Uterus (tissue), 4 donors: Measurements from ENCODE around the gene DENR. TPM values are rescaled to one million over a fixed set of nuclear protein-coding genes. Genes with fewer than 3 reads are reported as not detected.
A peak's percentile ranks its signal among the peaks of the same experiment; 100 is the strongest.

Source experiments
- DNase-seq, 2 donors: peaks; one replicate each; pipeline ENCODE4 v3.0.0-alpha.2; 2019 to 2020
- H3K27ac ChIP-seq, 2 donors: fragments of 200-600 bp; sonication (generic); 1 replicate in 1 of 2; 2 replicates in 1 of 2; pipeline ENCODE4 v1.5.1; 2016 to 2018
- H3K27me3 ChIP-seq, 2 donors: fragments of 200-600 bp; sonication (generic); one replicate each; pipeline ENCODE4 v1.5.1; 2018 to 2019; ENCODE audit warnings: control low read depth in 1 of 2
- H3K36me3 ChIP-seq, 2 donors: fragments of 200-600 bp; sonication (generic); one replicate each; pipeline ENCODE4 v1.5.1; 2019; ENCODE audit warnings: control low read depth in 1 of 2
- H3K4me1 ChIP-seq, 2 donors: fragments of 200-600 bp; sonication (generic); one replicate each; pipeline ENCODE4 v1.5.1; 2018 to 2019; ENCODE audit warnings: control low read depth in 1 of 2
- H3K4me3 ChIP-seq, 2 donors: fragments of 200-600 bp; sonication (generic); 1 replicate in 1 of 2; 2 replicates in 1 of 2; pipeline ENCODE4 v1.5.1; 2018 to 2019; ENCODE audit warnings: mild to moderate bottlenecking in 1 of 2
- H3K9me3 ChIP-seq, 2 donors: fragments of 200-600 bp; sonication (generic); one replicate each; pipeline ENCODE4 v1.5.1; 2019; ENCODE audit warnings: control low read depth in 1 of 2
- POLR2A ChIP-seq, 2 donors: fragments of 450-650 bp; IDR thresholded peaks; one replicate each; pipeline ENCODE4 v1.6.1; 2016; ENCODE audit warnings: antibody characterized with exemption in 2 of 2, mild to moderate bottlenecking in 1 of 2, moderate library complexity in 1 of 2
- intact Hi-C: fragments of 100-400 bp; cut with DNase I; formaldehyde crosslinking; loops from one replicate; pipeline ENCODE4 v1.15.1; 2023; ENCODE audit warnings: low total_unique reads
- total RNA-seq, 4 donors: library from RNA; depleted of rRNA in 3 of 4; stranded (reverse); fragments of >200 nt in 3 of 4; gene quantifications; one replicate each; pipeline versions ENCODE4 v1.1.0 to v1.2.4, GENCODE V29; 2014 to 2023
- TF ChIP-seq, protein P1 (sequence below), 4 experiments: fragments of 200-600 bp in 2 of 4; fragments of 450-650 bp in 2 of 4; sonication (generic) in 2 of 4; IDR thresholded peaks; one replicate each; pipeline ENCODE4 v1.5.1; 2016 to 2019; ENCODE audit warnings: antibody characterized with exemption in 4 of 4, mild to moderate bottlenecking in 2 of 4, moderate library complexity in 1 of 4
- donor health status: DM: yes; HTN: yes; CAD: no.

Gene DENR
- total RNA-seq, 4 donors from 2014 or later: 13.1 to 50.0 (median 33.8) TPM

DNA sequence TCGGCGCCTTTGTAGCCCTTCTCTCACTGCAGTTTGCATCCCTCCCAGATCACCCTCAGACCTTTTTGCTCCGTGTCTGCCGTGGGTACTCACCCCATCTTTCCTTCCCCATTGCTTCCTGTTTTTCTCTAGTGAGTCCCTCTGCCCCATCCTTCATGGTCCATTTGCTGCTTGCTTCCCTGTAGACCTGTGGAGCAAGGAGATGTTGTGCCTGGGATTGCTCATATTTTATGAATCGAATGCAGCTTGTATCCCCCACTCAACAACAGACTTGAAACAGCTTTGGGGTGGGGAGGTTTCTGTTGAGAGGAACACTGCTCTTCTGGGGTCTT lies 661 bp downstream of the DENR start:
- H3K27ac ChIP-seq: peak overlapping the region; percentile 84
- H3K4me1 ChIP-seq: no peaks in the 10 kb centered on the region
- intact Hi-C loops: no loop called here
- H3K36me3 ChIP-seq: no peaks in the 10 kb centered on the region
- H3K4me3 ChIP-seq: peak overlapping the region; percentile 87 to 90
- H3K27me3 ChIP-seq: no peaks in the 10 kb centered on the region
- no peaks in the 10 kb centered on the region for H3K9me3 ChIP-seq
- TF ChIP-seq POLR2A (IDR thresholded peaks at IDR 0.05): no peak
- TF ChIP-seq, protein P1, sequence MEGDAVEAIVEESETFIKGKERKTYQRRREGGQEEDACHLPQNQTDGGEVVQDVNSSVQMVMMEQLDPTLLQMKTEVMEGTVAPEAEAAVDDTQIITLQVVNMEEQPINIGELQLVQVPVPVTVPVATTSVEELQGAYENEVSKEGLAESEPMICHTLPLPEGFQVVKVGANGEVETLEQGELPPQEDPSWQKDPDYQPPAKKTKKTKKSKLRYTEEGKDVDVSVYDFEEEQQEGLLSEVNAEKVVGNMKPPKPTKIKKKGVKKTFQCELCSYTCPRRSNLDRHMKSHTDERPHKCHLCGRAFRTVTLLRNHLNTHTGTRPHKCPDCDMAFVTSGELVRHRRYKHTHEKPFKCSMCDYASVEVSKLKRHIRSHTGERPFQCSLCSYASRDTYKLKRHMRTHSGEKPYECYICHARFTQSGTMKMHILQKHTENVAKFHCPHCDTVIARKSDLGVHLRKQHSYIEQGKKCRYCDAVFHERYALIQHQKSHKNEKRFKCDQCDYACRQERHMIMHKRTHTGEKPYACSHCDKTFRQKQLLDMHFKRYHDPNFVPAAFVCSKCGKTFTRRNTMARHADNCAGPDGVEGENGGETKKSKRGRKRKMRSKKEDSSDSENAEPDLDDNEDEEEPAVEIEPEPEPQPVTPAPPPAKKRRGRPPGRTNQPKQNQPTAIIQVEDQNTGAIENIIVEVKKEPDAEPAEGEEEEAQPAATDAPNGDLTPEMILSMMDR (IDR thresholded peaks at IDR 0.05): no peak
- no peak for DNase-seq

DNA sequence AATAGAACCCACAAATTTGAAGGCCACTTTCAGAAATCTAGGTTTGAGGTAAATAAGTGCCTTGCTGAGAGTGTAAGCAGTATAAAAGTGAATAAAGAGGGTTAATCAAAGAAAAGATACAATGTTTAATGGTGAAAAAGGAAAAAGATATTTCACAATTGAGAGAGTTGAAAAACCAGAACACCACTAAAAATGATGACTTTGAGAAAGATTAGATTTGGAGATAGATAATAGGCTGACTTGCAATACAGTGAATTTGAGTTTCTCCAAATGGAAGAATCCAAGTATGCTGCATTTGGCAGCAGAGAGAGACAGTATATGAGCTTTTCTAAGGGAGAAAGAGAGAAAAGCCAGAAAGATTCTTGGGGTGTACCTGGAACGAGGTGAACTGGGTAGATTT lies 2.2 kb downstream of the DENR start:
- no peaks in the 10 kb centered on the region for H3K4me1 ChIP-seq
- H3K27ac ChIP-seq: no peak overlapping the region
- intact Hi-C loops: no loop called here
- H3K27me3 ChIP-seq: no peaks in the 10 kb centered on the region
- H3K4me3 ChIP-seq: no peak overlapping the region
- no peaks in the 10 kb centered on the region for H3K9me3 ChIP-seq
- DNase-seq: no peak
- TF ChIP-seq, protein P1 (IDR thresholded peaks at IDR 0.05): no peak
- TF ChIP-seq POLR2A (IDR thresholded peaks at IDR 0.05): no peak
- H3K36me3 ChIP-seq: no peaks in the 10 kb centered on the region

DNA sequence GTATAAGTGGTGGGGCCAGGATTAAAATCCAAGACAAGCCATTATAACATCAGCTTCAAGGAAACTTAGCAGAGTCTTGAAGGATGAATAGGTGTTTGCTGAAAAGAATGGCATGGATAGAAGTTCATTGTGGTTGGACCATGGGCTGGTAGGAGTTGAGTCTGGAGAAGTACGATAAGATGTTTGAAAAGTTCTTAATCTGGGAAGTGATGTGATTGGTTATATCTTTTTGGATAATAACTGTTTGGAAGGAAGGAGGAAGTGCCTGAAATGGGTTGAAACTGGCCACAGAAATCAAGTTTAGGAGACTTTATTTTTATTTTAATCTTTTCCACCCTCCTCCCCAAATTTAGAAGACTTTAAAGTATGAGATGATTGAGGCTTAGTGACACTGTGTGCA lies 4.9 kb downstream of the DENR start:
- Histone ChIP-seq H3K4me3 (no peak overlapping the region), H3K36me3 (no peaks in the 10 kb centered on the region), H3K27me3 (no peaks in the 10 kb centered on the region), H3K27ac (no peak overlapping the region), H3K9me3 (no peaks in the 10 kb centered on the region), H3K4me1 (no peaks in the 10 kb centered on the region)
- intact Hi-C loops: no loop called here
- no peak for DNase-seq
- TF ChIP-seq, protein P1 (IDR thresholded peaks at IDR 0.05): no peak
- no peak for TF ChIP-seq POLR2A (IDR thresholded peaks at IDR 0.05)

DNA sequence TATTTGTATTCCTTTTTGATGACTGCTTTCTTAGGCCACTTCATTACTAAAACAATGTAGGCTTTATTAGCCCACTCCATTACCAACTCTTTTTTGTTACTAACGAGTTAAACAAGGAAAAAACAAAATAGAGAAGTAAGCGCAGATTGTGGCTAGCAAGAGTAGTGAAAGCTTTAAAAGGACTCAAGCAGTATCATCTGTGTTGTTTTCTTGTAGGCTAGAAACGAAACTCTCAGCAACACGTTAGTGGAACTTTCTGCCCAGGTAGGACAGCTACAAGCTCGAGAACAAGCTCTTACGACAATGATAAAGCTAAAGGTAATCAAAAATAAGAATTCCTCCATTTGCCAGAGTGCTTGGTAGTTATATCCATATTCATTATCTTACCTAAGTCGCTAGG lies 32.9 kb downstream of the DENR start:
- Histone ChIP-seq H3K27me3 (no peaks in the 10 kb centered on the region), H3K27ac (no peak overlapping the region), H3K9me3 (no peaks in the 10 kb centered on the region), H3K4me1 (no peaks in the 10 kb centered on the region), H3K4me3 (no peak overlapping the region), H3K36me3 (no peaks in the 10 kb centered on the region)
- no peak for DNase-seq
- intact Hi-C loops: no loop called here
- TF ChIP-seq POLR2A (IDR thresholded peaks at IDR 0.05): no peak

DNA sequence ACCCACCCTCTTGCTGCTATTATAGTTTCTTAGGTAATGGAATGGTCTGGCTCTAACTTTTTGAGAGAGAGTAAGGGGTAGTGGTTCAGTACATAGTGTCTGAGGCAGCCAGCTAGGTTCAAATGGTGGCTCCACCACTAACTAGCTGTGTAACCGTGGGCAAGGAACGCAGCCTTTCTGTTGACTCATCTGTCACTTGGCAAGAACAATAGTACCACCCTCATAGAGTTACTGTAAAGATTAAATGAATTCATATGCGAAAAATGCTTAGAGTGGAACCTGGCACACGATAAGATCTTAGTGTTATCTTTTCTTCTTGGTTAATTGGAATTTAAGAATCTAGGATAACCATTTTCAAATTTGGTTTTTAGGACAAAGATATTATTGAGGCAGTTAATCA lies 35.8 kb downstream of the DENR start:
- Histone ChIP-seq H3K27ac (no peak overlapping the region), H3K9me3 (no peaks in the 10 kb centered on the region), H3K27me3 (no peaks in the 10 kb centered on the region), H3K4me1 (no peaks in the 10 kb centered on the region), H3K36me3 (no peaks in the 10 kb centered on the region), H3K4me3 (no peak overlapping the region)
- no peak for DNase-seq
- TF ChIP-seq, protein P1 (IDR thresholded peaks at IDR 0.05): no peak
- no peak for TF ChIP-seq POLR2A (IDR thresholded peaks at IDR 0.05)
- intact Hi-C loops: no loop called here

DNA sequence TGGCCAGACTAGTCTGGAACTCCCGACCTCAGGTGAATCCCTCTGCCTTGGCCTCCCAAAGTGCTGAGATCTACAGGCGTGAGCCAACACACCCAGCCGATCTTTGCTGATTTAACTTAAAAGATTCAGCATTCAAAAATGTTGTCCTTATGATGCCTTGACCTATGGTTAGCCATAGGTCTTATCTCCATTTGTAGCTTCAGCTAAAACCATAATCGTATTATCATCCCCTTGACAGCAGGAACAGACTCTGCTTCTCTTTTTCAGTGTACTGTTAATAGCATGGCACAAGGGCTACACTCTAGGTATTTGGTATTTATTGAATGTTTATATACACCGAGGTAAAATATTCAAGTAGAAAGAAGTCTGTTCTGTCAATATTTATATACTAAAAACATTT lies 37.0 kb downstream of the DENR start:
- no peak overlapping the region for H3K4me3 ChIP-seq
- H3K36me3 ChIP-seq: no peaks in the 10 kb centered on the region
- H3K27ac ChIP-seq: no peak overlapping the region
- intact Hi-C loops: loop anchor here (5.0 kb wide), 1 partner anchor 163 kb away; no protein-coding TSS in a partner anchor
- H3K27me3 ChIP-seq: no peaks in the 10 kb centered on the region
- TF ChIP-seq, protein P1 (IDR thresholded peaks at IDR 0.05): no peak
- no peak for TF ChIP-seq POLR2A (IDR thresholded peaks at IDR 0.05)
- DNase-seq: no peak
- no peaks in the 10 kb centered on the region for H3K4me1 ChIP-seq
- no peaks in the 10 kb centered on the region for H3K9me3 ChIP-seq
